ENCODE data around the gene VPS54.
"Not testable (repeated sequence)": the region's sequence is repeated elsewhere in the genome, so short reads cannot be mapped to it uniquely, and the experiment has no call there.

VPS54 gene

DNA sequence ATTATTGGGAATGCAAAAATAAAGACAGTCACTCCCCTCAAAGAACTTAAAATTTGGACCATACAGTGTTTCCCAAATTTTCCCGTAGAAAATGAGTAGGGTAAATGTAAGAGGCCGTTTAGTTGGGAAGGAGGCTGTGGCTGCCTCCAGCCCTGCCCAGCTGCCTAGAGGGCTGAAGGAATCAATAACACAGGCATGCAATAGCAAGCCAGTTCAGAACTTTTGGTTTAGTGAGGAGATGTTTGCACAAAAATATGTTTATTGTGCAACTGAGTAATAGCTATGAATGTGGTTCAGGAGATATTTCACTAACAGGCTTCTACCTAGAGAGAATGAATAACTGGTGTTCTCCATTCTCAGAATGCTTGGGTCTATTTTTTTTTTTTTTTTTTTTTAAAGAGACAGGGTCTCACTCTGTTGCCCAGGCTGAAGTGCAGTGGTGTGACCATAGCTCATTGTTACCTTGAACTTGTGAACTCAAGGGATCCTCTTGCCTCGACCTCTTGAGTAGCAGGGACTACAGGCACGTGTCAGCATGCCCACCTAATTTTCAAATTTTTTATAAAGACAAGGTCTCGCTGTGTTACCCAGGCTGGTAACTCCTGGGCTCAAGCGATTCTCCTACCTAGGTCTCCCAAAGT is 153.9 kb downstream of the VPS54 start:
- Mint-ChIP-seq H3K27me3 (no peaks in the 10 kb centered on the region), H3K4me3 (no peak overlapping the region), H3K9me3 (ENCODE audit: low read depth) (no peaks in the 10 kb centered on the region), H3K27ac (no peak overlapping the region), H3K4me1 (ENCODE audit: low read depth) (peaks cover 51% of the 10 kb centered on the region), H3K36me3 (peaks cover 11% of the 10 kb centered on the region)

DNA sequence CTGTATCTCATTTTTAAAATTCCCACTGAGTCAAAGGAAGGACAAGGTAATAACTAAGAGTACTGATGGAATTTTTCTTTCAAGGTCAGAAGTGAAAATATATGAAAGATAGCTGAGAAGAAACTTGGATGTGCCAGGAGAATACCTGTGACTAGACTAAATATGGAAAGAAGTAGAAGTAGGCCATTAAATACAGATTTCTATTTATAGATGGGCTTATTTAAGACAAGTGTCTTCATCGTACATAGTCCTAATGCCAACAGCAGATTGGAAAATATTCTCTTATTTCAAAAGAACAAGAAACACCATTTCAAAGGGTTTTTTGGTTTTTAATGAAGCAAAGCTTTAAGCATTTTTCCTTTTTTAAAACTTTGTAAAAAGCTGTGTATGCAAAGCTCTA is 155.5 kb downstream of the VPS54 start:
- Mint-ChIP-seq H3K36me3 (peaks cover 14% of the 10 kb centered on the region), H3K4me3 (no peak overlapping the region), H3K4me1 (ENCODE audit: low read depth) (peaks cover 51% of the 10 kb centered on the region), H3K27ac (no peak overlapping the region), H3K9me3 (ENCODE audit: low read depth) (no peaks in the 10 kb centered on the region), H3K27me3 (no peaks in the 10 kb centered on the region)

- Mint-ChIP-seq H3K27me3 (no peaks in the 10 kb centered on the region), H3K4me3 (no peak overlapping the region), H3K27ac (peak overlapping the region; percentile 58), H3K9me3 (ENCODE audit: low read depth) (no peaks in the 10 kb centered on the region), H3K4me1 (ENCODE audit: low read depth) (peaks cover 50% of the 10 kb centered on the region), H3K36me3 (peaks cover 15% of the 10 kb centered on the region)
Observed at GRCh38 chr2:63862806-63863205, 156.4 kb downstream of the VPS54 start.

DNA sequence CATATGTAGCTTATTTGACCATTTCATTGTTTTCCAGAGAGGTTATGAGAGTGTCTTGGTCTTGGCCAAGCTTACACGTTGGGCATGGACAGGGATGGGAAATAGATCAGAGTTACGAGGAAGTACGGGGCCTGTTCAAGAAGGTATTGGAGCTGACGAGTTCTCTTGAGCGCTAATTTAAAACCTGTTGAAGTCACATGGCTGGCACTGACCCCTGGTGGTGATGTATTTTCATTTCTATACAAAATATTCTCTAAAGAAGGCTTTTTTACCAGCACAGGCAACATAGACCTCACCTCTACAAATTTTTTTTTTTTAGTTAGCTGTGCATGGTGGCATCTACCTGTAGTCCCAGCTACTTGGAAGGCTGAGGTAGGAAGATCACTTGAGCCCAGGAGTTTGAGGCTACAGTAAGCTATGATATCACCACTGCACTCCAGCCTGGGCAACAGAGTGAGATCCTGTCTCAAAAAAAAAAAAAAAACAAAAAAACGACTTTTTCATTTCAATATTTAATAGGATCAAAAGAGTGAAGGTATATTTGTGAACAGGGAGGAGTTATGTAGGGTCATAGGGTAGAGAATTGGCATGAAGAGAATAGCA is 157.9 kb downstream of the VPS54 start:
- Mint-ChIP-seq H3K4me1 (ENCODE audit: low read depth) (peaks cover 51% of the 10 kb centered on the region), H3K36me3 (peaks cover 13% of the 10 kb centered on the region), H3K27ac (peak overlapping the region; percentile 9), H3K27me3 (no peaks in the 10 kb centered on the region), H3K9me3 (ENCODE audit: low read depth) (no peaks in the 10 kb centered on the region), H3K4me3 (no peak overlapping the region)

GRCh38 chr2:63858291-63858690 is 160.9 kb downstream of the VPS54 start:
- Mint-ChIP-seq H3K9me3 (ENCODE audit: low read depth) (no peaks in the 10 kb centered on the region), H3K4me3 (no peak overlapping the region), H3K4me1 (ENCODE audit: low read depth) (peaks cover 59% of the 10 kb centered on the region), H3K27ac (peak overlapping the region; percentile 56), H3K27me3 (no peaks in the 10 kb centered on the region), H3K36me3 (peaks cover 9% of the 10 kb centered on the region)

DNA sequence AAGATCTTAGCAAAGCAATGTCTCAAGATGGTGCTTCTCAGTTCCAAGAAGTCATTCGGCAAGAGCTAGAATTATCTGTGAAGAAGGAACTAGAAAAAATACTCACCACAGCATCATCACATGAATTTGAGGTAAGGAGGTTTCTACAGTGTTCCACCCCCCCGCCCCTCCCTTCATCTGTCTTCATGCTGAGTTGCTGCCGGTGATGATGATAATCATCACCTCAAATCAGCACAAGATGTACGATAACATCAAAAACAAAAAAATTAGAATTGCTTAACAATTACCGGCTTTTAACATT is 163.0 kb downstream of the VPS54 start:
- peaks cover 66% of the 10 kb centered on the region for H3K4me1 Mint-ChIP-seq (ENCODE audit: low read depth)
- H3K36me3 Mint-ChIP-seq: peaks cover 9% of the 10 kb centered on the region
- H3K27ac Mint-ChIP-seq: peak overlapping the region; percentile 94
- H3K9me3 Mint-ChIP-seq (ENCODE audit: low read depth): peaks cover 3% of the 10 kb centered on the region
- H3K27me3 Mint-ChIP-seq: no peaks in the 10 kb centered on the region
- H3K4me3 Mint-ChIP-seq: peak overlapping the region; percentile 67

DNA sequence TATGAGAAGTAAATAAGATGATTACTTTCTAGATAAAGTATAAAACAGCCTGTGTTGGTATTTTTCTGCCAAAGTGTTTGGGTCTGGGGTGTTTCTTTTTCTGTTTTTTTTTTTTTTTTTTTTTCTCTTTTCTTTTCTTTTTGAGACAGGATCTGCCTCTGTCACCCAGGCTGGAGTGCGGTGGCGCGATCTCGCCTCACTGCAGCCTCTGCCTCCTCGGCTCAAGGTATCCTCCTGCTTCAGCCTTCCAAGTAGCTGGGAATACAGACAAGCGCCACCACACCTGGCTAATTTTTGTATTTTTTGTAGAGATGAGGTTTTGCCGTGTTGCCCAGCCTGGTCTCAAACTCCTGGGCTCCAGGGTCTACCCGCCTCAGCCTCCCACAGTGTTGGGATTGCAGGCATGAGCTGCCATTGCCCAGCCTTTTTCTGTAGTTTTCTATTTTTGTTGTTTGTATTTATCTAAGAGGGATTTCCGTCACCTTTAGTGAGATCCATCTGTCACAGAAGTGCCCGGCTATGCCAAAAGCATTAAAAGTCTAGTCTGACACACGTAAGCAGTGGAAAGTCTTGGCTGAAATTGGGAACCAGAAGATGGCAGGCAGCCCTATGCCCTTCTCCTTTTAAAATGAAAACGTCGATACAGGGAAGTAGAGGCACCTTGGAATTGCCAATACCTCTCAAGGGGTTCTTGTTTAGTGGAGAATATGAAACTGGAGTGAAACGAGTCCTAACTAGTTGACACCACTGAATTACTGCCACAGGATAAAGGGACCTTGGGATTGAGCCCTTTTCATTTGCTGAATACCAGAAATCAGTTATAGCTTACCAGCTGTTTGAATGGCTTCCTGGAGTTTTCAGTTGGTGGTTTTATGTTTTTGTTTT is 163.6 kb downstream of the VPS54 start:
- Mint-ChIP-seq H3K27me3 (no peaks in the 10 kb centered on the region), H3K4me3 (peak overlapping the region; percentile 67), H3K4me1 (ENCODE audit: low read depth) (peaks cover 67% of the 10 kb centered on the region), H3K27ac (peak overlapping the region; percentile 94), H3K36me3 (peaks cover 11% of the 10 kb centered on the region), H3K9me3 (ENCODE audit: low read depth) (peaks cover 3% of the 10 kb centered on the region)

GRCh38 chr2:63853527-63854310 is 165.5 kb downstream of the VPS54 start:
- peak overlapping the region; percentile 94 for H3K27ac Mint-ChIP-seq
- H3K4me1 Mint-ChIP-seq (ENCODE audit: low read depth): peaks cover 84% of the 10 kb centered on the region
- peaks cover 8% of the 10 kb centered on the region for H3K36me3 Mint-ChIP-seq
- H3K9me3 Mint-ChIP-seq (ENCODE audit: low read depth): peaks cover 3% of the 10 kb centered on the region
- H3K27me3 Mint-ChIP-seq: no peaks in the 10 kb centered on the region
- H3K4me3 Mint-ChIP-seq: no peak overlapping the region

DNA sequence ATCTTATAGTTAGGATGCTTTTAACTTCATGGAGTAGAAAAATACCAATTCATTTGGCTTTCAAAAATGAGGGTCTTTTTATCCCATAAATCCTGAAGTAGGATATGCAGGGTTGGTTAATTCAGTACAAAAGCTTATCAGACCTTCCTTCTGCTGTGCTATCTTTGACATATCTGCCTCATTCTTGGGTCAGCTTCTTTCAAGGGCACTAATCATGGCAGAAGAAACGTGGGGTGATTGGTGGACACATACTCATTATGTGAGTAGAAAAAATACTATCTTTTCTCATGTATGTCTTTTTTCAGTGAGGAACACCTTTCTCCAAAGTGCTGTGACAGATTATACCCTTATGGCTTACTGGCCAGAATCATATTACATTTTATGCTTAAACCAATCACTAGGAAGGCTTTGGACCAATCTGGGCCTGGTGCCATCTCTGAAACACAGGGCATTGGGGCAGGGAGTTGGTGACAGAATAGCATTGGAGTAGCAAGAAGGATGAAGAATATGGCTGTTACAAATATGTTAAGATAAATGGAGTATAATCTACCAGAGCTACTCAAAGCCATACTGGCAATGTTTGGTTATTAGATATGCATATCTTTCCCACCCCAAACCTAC is 167.4 kb downstream of the VPS54 start:
- H3K27ac Mint-ChIP-seq: peak overlapping the region; percentile 66
- H3K36me3 Mint-ChIP-seq: peaks cover 11% of the 10 kb centered on the region
- peaks cover 93% of the 10 kb centered on the region for H3K4me1 Mint-ChIP-seq (ENCODE audit: low read depth)
- no peaks in the 10 kb centered on the region for H3K27me3 Mint-ChIP-seq
- peaks cover 7% of the 10 kb centered on the region for H3K9me3 Mint-ChIP-seq (ENCODE audit: low read depth)
- no peak overlapping the region for H3K4me3 Mint-ChIP-seq

GRCh38 chr2:63850649-63851048 is 168.6 kb downstream of the VPS54 start:
- Mint-ChIP-seq H3K27ac (peak overlapping the region; percentile 85), H3K27me3 (no peaks in the 10 kb centered on the region), H3K4me3 (no peak overlapping the region), H3K4me1 (ENCODE audit: low read depth) (peaks cover 92% of the 10 kb centered on the region), H3K9me3 (ENCODE audit: low read depth) (peaks cover 7% of the 10 kb centered on the region), H3K36me3 (peaks cover 9% of the 10 kb centered on the region)

DNA sequence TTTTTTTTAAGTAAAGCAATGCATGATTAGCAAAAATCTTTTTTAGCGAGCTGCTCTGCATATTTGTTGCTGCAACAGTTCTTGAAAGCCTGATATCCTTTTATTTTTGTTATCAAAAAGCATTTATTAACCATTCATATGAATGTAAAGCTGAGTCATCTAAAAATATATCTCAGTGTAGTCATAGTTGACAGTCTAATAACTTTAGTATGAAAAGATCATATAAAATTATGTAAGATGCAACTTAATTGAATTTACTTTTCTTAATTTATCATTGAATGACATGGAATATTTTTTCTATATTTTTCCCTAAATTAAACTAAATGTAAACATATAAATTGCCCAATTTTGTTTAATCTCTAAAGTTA is 169.0 kb downstream of the VPS54 start:
- Mint-ChIP-seq H3K9me3 (ENCODE audit: low read depth) (peaks cover 7% of the 10 kb centered on the region), H3K4me3 (no peak overlapping the region), H3K4me1 (ENCODE audit: low read depth) (peaks cover 91% of the 10 kb centered on the region), H3K27ac (peak overlapping the region; percentile 82), H3K27me3 (no peaks in the 10 kb centered on the region), H3K36me3 (peaks cover 9% of the 10 kb centered on the region)

DNA sequence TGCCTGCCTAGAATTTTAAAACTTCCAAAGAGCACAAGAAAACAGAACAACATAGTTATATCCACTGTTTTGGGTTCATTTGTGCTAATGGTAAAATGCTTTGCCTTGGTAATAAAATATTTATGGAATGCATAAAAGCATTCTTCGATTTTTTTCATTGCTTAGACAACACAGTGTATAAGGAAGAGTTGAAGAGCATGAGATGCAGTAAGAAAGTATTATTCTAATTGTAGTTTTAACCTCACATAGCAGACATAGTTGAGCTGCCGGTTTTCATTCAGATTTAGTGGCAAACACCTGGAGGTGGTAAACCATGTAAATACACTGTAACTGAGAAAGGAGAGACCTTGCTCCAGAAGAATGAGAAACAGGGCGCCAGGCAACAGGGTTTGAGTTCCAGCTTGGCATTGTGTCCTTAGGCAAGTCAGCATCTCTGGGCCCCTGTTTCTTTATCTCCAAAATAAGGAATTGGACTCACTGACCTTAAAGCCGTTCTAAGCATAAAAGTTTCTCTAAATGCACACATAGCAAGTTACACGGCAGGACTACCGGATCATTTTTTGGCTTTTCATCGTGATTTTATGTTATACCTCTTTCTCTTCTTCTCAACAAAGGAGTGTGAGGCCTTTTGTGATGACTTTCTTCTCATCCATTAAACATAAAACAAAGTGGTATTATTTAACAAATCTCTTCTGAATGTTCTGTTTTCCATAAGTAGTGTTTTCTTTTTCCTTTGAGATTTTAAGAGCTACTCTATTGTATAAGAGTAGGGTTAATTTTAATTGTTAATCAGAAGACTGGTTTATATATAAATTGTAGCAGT is 169.6 kb downstream of the VPS54 start:
- H3K27me3 Mint-ChIP-seq: no peaks in the 10 kb centered on the region
- peaks cover 7% of the 10 kb centered on the region for H3K9me3 Mint-ChIP-seq (ENCODE audit: low read depth)
- H3K4me3 Mint-ChIP-seq: no peak overlapping the region
- H3K4me1 Mint-ChIP-seq (ENCODE audit: low read depth): peaks cover 91% of the 10 kb centered on the region
- H3K27ac Mint-ChIP-seq: peak overlapping the region; percentile 82
- H3K36me3 Mint-ChIP-seq: peaks cover 9% of the 10 kb centered on the region

DNA sequence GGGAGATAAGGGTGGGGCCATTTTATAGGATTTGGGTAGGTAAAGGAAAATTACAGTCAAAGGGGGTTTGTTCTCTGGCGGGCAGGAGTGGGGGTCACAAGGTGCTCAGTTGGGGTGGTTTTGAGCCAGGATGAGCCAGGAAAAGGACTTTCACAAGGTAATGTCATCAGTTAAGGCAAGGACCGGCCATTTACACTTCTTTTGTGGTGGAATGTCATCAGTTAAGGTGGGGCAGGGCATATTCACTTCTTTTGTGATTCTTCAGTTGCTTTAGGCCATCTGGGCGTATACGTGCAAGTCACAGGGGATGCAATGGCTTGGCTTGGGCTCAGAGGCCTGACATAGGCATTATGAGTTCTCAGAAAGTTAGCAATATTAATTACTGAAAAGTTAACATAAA is 171.7 kb downstream of the VPS54 start:
- not testable (repeated sequence) for H3K4me3 Mint-ChIP-seq; H3K9me3 Mint-ChIP-seq (ENCODE audit: low read depth); H3K27me3 Mint-ChIP-seq
- H3K36me3 Mint-ChIP-seq: peaks cover 11% of the 10 kb centered on the region
- H3K4me1 Mint-ChIP-seq (ENCODE audit: low read depth): peaks cover 90% of the 10 kb centered on the region
- peak overlapping the region; percentile 75 for H3K27ac Mint-ChIP-seq

DNA sequence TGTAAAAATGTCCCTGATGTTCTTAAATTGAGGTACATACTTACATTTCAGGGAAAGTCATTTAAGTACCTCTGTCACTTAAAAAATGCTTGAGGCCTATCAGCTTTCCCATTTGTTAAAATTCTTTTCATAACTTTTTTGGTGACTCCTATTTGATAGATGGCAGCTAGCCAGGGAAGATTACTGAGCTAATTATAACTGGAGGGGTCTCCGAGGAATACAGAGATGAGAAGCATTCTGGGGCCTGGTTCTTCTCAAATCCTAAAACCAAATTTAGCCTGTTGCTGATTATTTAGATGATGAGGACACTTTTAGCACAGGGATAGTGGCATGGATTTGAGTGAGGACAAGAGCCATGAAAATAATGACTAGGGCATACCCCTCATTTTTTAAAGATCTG is 172.7 kb downstream of the VPS54 start:
- peaks cover 85% of the 10 kb centered on the region for H3K4me1 Mint-ChIP-seq (ENCODE audit: low read depth)
- no peaks in the 10 kb centered on the region for H3K27me3 Mint-ChIP-seq
- no peak overlapping the region for H3K27ac Mint-ChIP-seq
- H3K9me3 Mint-ChIP-seq (ENCODE audit: low read depth): peaks cover 3% of the 10 kb centered on the region
- no peak overlapping the region for H3K4me3 Mint-ChIP-seq
- peaks cover 11% of the 10 kb centered on the region for H3K36me3 Mint-ChIP-seq

Data from activated naive CD8-positive, alpha-beta T cell (primary cell).